Lung (tissue), 12 donors: ENCODE measurements around the gene GRIN2A. TPM values are rescaled to one million over a fixed set of nuclear protein-coding genes. Genes with fewer than 3 reads are reported as not detected.

Source experiments
- ATAC-seq: fragments of 200-7000 bp; cut with Tn5 transposase; one replicate; pipeline ENCODE4 v1.9.1; 2020; ENCODE audit warnings: moderate number of reproducible peaks; ENCODE audit not compliant: insufficient read depth, low FRiP score
- DNase-seq, 3 donors: peaks; one replicate each; pipeline ENCODE4 v3.0.0-alpha.2; 2013 to 2017
- H3K27ac ChIP-seq, 2 donors: one replicate each; pipeline ENCODE4 v1.5.1; 2013; ENCODE audit warnings: mild to moderate bottlenecking in 2 of 2, moderate library complexity in 2 of 2, control low read depth in 1 of 2, inconsistent platforms in 1 of 2, low read depth in 1 of 2, low read length in 1 of 2
- H3K27me3 ChIP-seq, 3 donors: one replicate each; pipeline ENCODE4 v1.5.1; 2013; ENCODE audit warnings: low read length in 2 of 3; ENCODE audit not compliant: control insufficient read depth in 3 of 3, insufficient read depth in 3 of 3
- H3K36me3 ChIP-seq, 4 donors: one replicate each; pipeline ENCODE4 v1.5.1; 2013; ENCODE audit warnings: low read length in 4 of 4, mild to moderate bottlenecking in 1 of 4, moderate library complexity in 1 of 4; ENCODE audit not compliant: control insufficient read depth in 4 of 4, insufficient read depth in 4 of 4
- H3K4me1 ChIP-seq, 5 donors: one replicate each; pipeline ENCODE4 v1.5.1; 2013; ENCODE audit warnings: low read length in 5 of 5, mild to moderate bottlenecking in 2 of 5, moderate library complexity in 1 of 5; ENCODE audit not compliant: control insufficient read depth in 5 of 5, insufficient read depth in 5 of 5
- H3K4me3 ChIP-seq: one replicate; pipeline ENCODE4 v1.5.1; 2013; ENCODE audit warnings: mild to moderate bottlenecking, control low read depth, moderate library complexity
- H3K9ac ChIP-seq, 2 donors: one replicate each; pipeline ENCODE4 v1.5.1; 2013; ENCODE audit warnings: low read length in 2 of 2, control low read depth in 1 of 2; ENCODE audit not compliant: insufficient read depth in 1 of 2
- H3K9me3 ChIP-seq, 4 donors: one replicate each; pipeline ENCODE4 v1.5.1; 2013; ENCODE audit warnings: low read length in 3 of 4, mild to moderate bottlenecking in 1 of 4, moderate library complexity in 1 of 4; ENCODE audit not compliant: control insufficient read depth in 4 of 4, insufficient read depth in 3 of 4
- CTCF ChIP-seq: IDR thresholded peaks from 2 replicates; pipeline ENCODE4 v1.5.1; 2012; ENCODE audit warnings: mild to moderate bottlenecking; ENCODE audit errors: control extremely low read depth, extremely low read depth
- WGBS, 2 donors: extraction: QIAGEN DNeasy Blood & Tissue Kit; methylation state at CpG; one replicate each; pipeline ENCODE4 v1.1.7; 2013; 5-methylcytosine and 5-hydroxymethylcytosine counted together
- polyA plus RNA-seq, 2 donors: library from polyadenylated mRNA; stranded (reverse); fragments of 200-250 nt; gene quantifications; one replicate each; pipeline ENCODE4 v1.2.1, GENCODE V29; 2013
- total RNA-seq, 2 donors: library from RNA; depleted of rRNA in 1 of 2; stranded (reverse); fragments of >200 nt in 1 of 2; gene quantifications; one replicate each; pipeline ENCODE4 v1.2.1, GENCODE V29; 2014 to 2021
- donor health status: control.
- donor health status: control.
- donor health status: Bipolar disorder and iron deficiency.
- donor health status: healthy.
- donor health status: DM: yes; HTN: yes; CAD: no.

The GRIN2A gene
- total and polyA plus RNA-seq, 4 donors = 0.02 to 0.37 (median 0.10) TPM

- Histone ChIP-seq H3K9me3 (no peaks in the 10 kb centered on the region), H3K4me3 (no peak overlapping the region), H3K4me1 (no peaks in the 10 kb centered on the region), H3K27me3 (no peaks in the 10 kb centered on the region), H3K27ac (no peak overlapping the region), H3K9ac (no peak overlapping the region), H3K36me3 (no peaks in the 10 kb centered on the region)
- WGBS, 2 donors = 40 to 52% methylated on average over 8 of the region's 8 CpGs
- ATAC-seq (no peak), DNase-seq (peak in 2 of 3 donors; percentile 14 to 15)
- no peak for TF ChIP-seq CTCF
Observed at GRCh38 chr16:9820476-9821246, 361.6 kb downstream of the GRIN2A start.

DNA sequence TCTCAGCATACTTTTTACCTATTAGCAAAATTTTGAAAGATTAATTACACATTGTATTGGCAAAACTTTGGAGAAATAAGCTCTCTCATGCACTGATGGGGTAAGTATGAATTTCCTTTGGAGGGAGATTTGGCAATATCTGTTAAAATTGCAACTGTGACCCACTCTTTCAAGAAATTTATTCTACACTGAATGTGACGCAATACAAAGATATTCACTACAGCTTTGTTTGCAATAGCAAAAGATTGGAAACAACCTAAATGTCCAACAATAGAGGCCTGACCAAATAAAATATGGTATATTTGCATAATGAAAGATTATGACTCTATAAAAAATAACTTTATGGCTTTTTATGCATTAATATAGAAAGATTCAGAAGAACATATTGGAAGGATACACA lies 363.5 kb downstream of the GRIN2A start:
- Histone ChIP-seq H3K27ac (no peak overlapping the region), H3K36me3 (no peaks in the 10 kb centered on the region), H3K27me3 (no peaks in the 10 kb centered on the region), H3K4me1 (no peaks in the 10 kb centered on the region), H3K9ac (no peak overlapping the region), H3K9me3 (no peaks in the 10 kb centered on the region), H3K4me3 (no peak overlapping the region)
- DNase-seq = no peak
- 77 to 92% methylated on average over 1 of the region's 1 CpG for WGBS, 2 donors
- ATAC-seq = no peak
- TF ChIP-seq CTCF = no peak

GRCh38 chr16:9817586-9817985 lies 364.6 kb downstream of the GRIN2A start:
- Histone ChIP-seq H3K36me3 (no peaks in the 10 kb centered on the region), H3K4me3 (no peak overlapping the region), H3K9ac (no peak overlapping the region), H3K27ac (no peak overlapping the region), H3K27me3 (no peaks in the 10 kb centered on the region), H3K4me1 (no peaks in the 10 kb centered on the region), H3K9me3 (no peaks in the 10 kb centered on the region)
- no peak for DNase-seq
- no peak for TF ChIP-seq CTCF
- WGBS, 2 donors = 59 to 68% methylated on average over 4 of the region's 4 CpGs
- ATAC-seq = no peak

- Histone ChIP-seq H3K9me3 (no peaks in the 10 kb centered on the region), H3K27me3 (no peaks in the 10 kb centered on the region), H3K4me3 (no peak overlapping the region), H3K4me1 (no peaks in the 10 kb centered on the region), H3K36me3 (no peaks in the 10 kb centered on the region), H3K27ac (no peak overlapping the region), H3K9ac (no peak overlapping the region)
- WGBS, 2 donors = 67 to 69% methylated on average over 2 of the region's 2 CpGs
- DNase-seq (no peak), ATAC-seq (no peak)
- TF ChIP-seq CTCF = no peak
Observed at GRCh38 chr16:9816644-9817043, 365.6 kb downstream of the GRIN2A start.
